ENCODE data around the gene CEP112. TPM values are rescaled to one million over a fixed set of nuclear protein-coding genes. Genes with fewer than 3 reads are reported as not detected.
"Not testable (repeated sequence)": the region's sequence is repeated elsewhere in the genome, so short reads cannot be mapped to it uniquely, and the experiment has no call there.

CEP112 gene
- total and polyA plus RNA-seq, 4 donors = 1.1 to 4.9 (median 1.4) TPM

DNA sequence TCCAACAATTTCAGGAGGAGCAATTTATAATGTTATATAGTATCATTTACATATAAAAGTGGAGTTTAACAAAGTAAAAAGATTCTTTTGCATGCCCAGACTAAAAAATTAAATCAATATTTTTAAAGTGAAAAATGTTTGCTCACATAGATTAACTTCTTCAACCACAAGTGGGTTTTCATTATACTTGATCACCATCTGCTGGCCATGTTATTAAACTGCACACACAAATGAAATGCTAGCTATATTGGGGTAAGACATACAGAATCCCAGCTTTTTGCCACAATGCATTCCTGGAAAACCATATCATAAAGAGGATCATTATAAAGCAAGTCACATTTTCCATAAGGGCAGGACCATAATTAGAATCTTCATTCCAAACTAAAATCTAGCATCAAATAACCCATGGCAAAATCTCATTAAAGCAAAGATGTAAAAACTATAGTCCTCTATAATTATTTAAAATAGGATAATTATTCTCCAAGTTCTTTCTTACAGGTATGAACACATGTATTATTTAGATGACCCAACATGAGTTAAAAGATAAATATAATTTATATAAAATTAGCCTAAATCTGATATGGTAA is 26.3 kb downstream of the CEP112 start:
- Histone ChIP-seq H3K36me3 (ENCODE audit: control insufficient read depth in 4 of 4, insufficient read depth in 3 of 4, low read depth in 1 of 4, low read length in 3 of 4) (no peaks in the 10 kb centered on the region), H3K9ac (ENCODE audit: low read depth in 1 of 2, low read length in 2 of 2) (no peak overlapping the region), H3K27ac (ENCODE audit: low read depth in 1 of 2, low read length in 2 of 2) (no peak overlapping the region), H3K4me1 (ENCODE audit: control insufficient read depth in 4 of 4, insufficient read depth in 4 of 4, low read length in 3 of 4) (no peaks in the 10 kb centered on the region), H3K9me3 (ENCODE audit: control insufficient read depth in 4 of 4, low read length in 3 of 4) (no peaks in the 10 kb centered on the region), H3K27me3 (ENCODE audit: control insufficient read depth in 4 of 4, insufficient read depth in 4 of 4, low read length in 3 of 4) (no peaks in the 10 kb centered on the region), H3K4me3 (ENCODE audit: low read depth in 1 of 3, low read length in 3 of 3) (no peak overlapping the region)
- TF ChIP-seq CTCF (IDR thresholded peaks at IDR 0.05; ENCODE audit: low read depth, low read length, missing input control) = peak; percentile 76
- peak; percentile 89 to 90 for TF ChIP-seq RAD21 (IDR thresholded peaks at IDR 0.05)
- TF ChIP-seq MAX (IDR thresholded peaks at IDR 0.05) = no peak
- no peak for DNase-seq (ENCODE audit: low spot score)

DNA sequence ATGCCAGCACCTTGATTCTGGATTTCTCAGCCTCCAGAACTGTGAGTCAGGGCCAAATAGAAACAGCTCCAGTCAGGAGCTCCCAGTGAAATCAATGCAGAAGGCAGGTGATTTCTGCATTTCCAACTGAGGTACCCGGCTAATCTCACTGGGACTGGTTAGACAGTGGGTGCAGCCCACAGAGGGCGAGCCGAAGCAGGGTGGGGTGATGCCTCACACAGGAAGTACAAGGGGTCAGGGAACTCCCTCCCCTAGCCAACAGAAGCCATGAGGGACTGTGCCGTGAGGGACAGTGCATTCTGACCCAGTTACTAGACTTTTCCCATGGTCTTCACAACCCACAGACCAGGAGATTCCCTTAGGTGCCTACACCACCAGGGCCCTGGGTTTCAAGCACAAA is 36.9 kb downstream of the CEP112 start:
- H3K4me1 ChIP-seq (ENCODE audit: control insufficient read depth in 4 of 4, insufficient read depth in 4 of 4, low read length in 3 of 4); H3K4me3 ChIP-seq (ENCODE audit: low read depth in 1 of 3, low read length in 3 of 3); H3K9me3 ChIP-seq (ENCODE audit: control insufficient read depth in 4 of 4, low read length in 3 of 4); H3K9ac ChIP-seq (ENCODE audit: low read depth in 1 of 2, low read length in 2 of 2); H3K27ac ChIP-seq (ENCODE audit: low read depth in 1 of 2, low read length in 2 of 2); H3K36me3 ChIP-seq (ENCODE audit: control insufficient read depth in 4 of 4, insufficient read depth in 3 of 4, low read depth in 1 of 4, low read length in 3 of 4); DNase-seq (ENCODE audit: low spot score); H3K27me3 ChIP-seq (ENCODE audit: control insufficient read depth in 4 of 4, insufficient read depth in 4 of 4, low read length in 3 of 4): not testable (repeated sequence)
- 89% methylated on average over 4 of the region's 4 CpGs for WGBS

GRCh38 chr17:66152756-66153155 is 39.2 kb downstream of the CEP112 start:
- no peak for TF ChIP-seq FOXA2 (IDR thresholded peaks at IDR 0.05)
- no peak for TF ChIP-seq ZBTB33 (IDR thresholded peaks at IDR 0.05)
- TF ChIP-seq CTCF (IDR thresholded peaks at IDR 0.05; ENCODE audit: low read depth, low read length, missing input control) = no peak
- TF ChIP-seq GABPA (IDR thresholded peaks at IDR 0.05 in 1 of 2, conservative IDR thresholded peaks at IDR 0.05 in 1 of 2) = no peak
- no peak overlapping the region for H3K9ac ChIP-seq (ENCODE audit: low read depth in 1 of 2, low read length in 2 of 2)
- 93% methylated on average over 2 of the region's 2 CpGs for WGBS
- no peaks in the 10 kb centered on the region for H3K4me1 ChIP-seq (ENCODE audit: control insufficient read depth in 4 of 4, insufficient read depth in 4 of 4, low read length in 3 of 4)
- no peak for DNase-seq (ENCODE audit: low spot score)
- H3K4me3 ChIP-seq (ENCODE audit: low read depth in 1 of 3, low read length in 3 of 3) = no peak overlapping the region
- no peaks in the 10 kb centered on the region for H3K9me3 ChIP-seq (ENCODE audit: control insufficient read depth in 4 of 4, low read length in 3 of 4)
- H3K36me3 ChIP-seq (ENCODE audit: control insufficient read depth in 4 of 4, insufficient read depth in 3 of 4, low read depth in 1 of 4, low read length in 3 of 4) = no peaks in the 10 kb centered on the region
- no peak overlapping the region for H3K27ac ChIP-seq (ENCODE audit: low read depth in 1 of 2, low read length in 2 of 2)
- no peaks in the 10 kb centered on the region for H3K27me3 ChIP-seq (ENCODE audit: control insufficient read depth in 4 of 4, insufficient read depth in 4 of 4, low read length in 3 of 4)

Measured in liver (tissue), 9 donors.